KBM-7 (cell line): ENCODE data around the gene GRIN2C.

Experiments
- DNase-seq: peaks from one replicate; pipeline ENCODE4 v3.0.0-alpha.2; 2015
- in situ Hi-C: fragments of 300-500 bp; cut with MboI; formaldehyde crosslinking; loops from 2 replicates; pipeline ENCODE4 v1.14.3; 2020; ENCODE audit warnings: low sequenced_read_pairs, low pct_unique_long_range_greater_than_20kb, mixed read lengths

The GRIN2C gene

GRCh38 chr17:74831444-74832146 is 28.1 kb downstream of the GRIN2C start:
- DNase-seq: no peak
- in situ Hi-C loops: no loop called here

GRCh38 chr17:74830861-74831260 is 28.8 kb downstream of the GRIN2C start:
- in situ Hi-C loops: no loop called here
- DNase-seq: no peak

GRCh38 chr17:74827800-74828199 is 31.9 kb downstream of the GRIN2C start:
- no peak for DNase-seq
- in situ Hi-C loops: no loop called here

GRCh38 chr17:74825952-74826719 is 33.5 kb downstream of the GRIN2C start:
- DNase-seq: no peak
- in situ Hi-C loops: no loop called here

GRCh38 chr17:74824961-74825627 is 34.6 kb downstream of the GRIN2C start:
- in situ Hi-C loops: no loop called here
- DNase-seq: no peak

- in situ Hi-C loops: no loop called here
- no peak for DNase-seq
These were observed 36.7 kb downstream of the GRIN2C start for GRCh38 chr17:74822939-74823367.

GRCh38 chr17:74822335-74822938 is 37.2 kb downstream of the GRIN2C start:
- in situ Hi-C loops: no loop called here
- no peak for DNase-seq

- no peak for DNase-seq
- in situ Hi-C loops: no loop called here
These were observed 37.9 kb downstream of the GRIN2C start for GRCh38 chr17:74821655-74822334.

- in situ Hi-C loops: no loop called here
- no peak for DNase-seq
These were observed 39.8 kb downstream of the GRIN2C start for GRCh38 chr17:74819801-74820436.

- no peak for DNase-seq
- in situ Hi-C loops: no loop called here
These were observed 41.3 kb downstream of the GRIN2C start for GRCh38 chr17:74818291-74818938.

- in situ Hi-C loops: no loop called here
- DNase-seq: no peak
These were observed 42.6 kb downstream of the GRIN2C start for GRCh38 chr17:74816905-74817620.

GRCh38 chr17:74815550-74816370 is 43.9 kb downstream of the GRIN2C start:
- in situ Hi-C loops: no loop called here
- peak; percentile 57 for DNase-seq

- no peak for DNase-seq
- in situ Hi-C loops: no loop called here
These were observed 44.6 kb downstream of the GRIN2C start for GRCh38 chr17:74815067-74815466.

GRCh38 chr17:74814453-74814852 is 45.2 kb downstream of the GRIN2C start:
- DNase-seq: no peak
- in situ Hi-C loops: no loop called here

GRCh38 chr17:74812109-74813009 is 47.3 kb downstream of the GRIN2C start:
- in situ Hi-C loops: no loop called here
- DNase-seq: no peak
